GM12875 (cell line): ENCODE data around the gene TGFB1I1.
"Not testable (repeated sequence)": the region's sequence is repeated elsewhere in the genome, so short reads cannot be mapped to it uniquely, and the experiment has no call there.

Experiments
- H3K4me3 ChIP-seq: one replicate; pipeline ENCODE4 v1.5.1; 2011; ENCODE audit warnings: low read depth, low read length, control low read depth
- TF ChIP-seq, protein P1 (sequence below): IDR thresholded peaks from 2 replicates; pipeline ENCODE4 v1.5.1; 2011; ENCODE audit warnings: low read depth, mild to moderate bottlenecking, control low read depth, inconsistent platforms, low read length, moderate library complexity, borderline replicate concordance; ENCODE audit not compliant: insufficient read depth

Gene TGFB1I1

GRCh38 chr16:31429314-31429713 lies 42.6 kb upstream of the TGFB1I1 start:
- TF ChIP-seq, protein P1, sequence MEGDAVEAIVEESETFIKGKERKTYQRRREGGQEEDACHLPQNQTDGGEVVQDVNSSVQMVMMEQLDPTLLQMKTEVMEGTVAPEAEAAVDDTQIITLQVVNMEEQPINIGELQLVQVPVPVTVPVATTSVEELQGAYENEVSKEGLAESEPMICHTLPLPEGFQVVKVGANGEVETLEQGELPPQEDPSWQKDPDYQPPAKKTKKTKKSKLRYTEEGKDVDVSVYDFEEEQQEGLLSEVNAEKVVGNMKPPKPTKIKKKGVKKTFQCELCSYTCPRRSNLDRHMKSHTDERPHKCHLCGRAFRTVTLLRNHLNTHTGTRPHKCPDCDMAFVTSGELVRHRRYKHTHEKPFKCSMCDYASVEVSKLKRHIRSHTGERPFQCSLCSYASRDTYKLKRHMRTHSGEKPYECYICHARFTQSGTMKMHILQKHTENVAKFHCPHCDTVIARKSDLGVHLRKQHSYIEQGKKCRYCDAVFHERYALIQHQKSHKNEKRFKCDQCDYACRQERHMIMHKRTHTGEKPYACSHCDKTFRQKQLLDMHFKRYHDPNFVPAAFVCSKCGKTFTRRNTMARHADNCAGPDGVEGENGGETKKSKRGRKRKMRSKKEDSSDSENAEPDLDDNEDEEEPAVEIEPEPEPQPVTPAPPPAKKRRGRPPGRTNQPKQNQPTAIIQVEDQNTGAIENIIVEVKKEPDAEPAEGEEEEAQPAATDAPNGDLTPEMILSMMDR: no peak
- no peak overlapping the region for H3K4me3 ChIP-seq

DNA sequence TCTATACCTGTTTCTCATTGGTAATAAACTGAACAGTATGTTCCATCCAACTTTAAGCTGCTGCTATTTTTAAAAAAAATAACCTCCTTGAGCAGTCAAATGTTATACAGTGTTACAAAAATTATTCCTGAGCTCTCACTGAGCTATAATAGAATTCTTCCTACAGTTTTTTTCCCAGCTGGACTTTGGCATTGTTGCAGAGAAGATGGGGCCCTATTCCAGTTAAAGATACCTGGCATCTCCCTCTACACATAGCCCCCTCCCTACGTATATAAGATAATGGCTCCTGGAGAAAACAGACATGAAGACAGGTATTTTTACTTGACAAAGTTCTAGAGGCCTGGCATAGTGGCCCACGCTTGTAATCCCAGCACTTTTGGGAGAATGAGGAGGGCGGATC lies 42.2 kb upstream of the TGFB1I1 start:
- H3K4me3 ChIP-seq: no peak overlapping the region
- TF ChIP-seq, protein P1: no peak

DNA sequence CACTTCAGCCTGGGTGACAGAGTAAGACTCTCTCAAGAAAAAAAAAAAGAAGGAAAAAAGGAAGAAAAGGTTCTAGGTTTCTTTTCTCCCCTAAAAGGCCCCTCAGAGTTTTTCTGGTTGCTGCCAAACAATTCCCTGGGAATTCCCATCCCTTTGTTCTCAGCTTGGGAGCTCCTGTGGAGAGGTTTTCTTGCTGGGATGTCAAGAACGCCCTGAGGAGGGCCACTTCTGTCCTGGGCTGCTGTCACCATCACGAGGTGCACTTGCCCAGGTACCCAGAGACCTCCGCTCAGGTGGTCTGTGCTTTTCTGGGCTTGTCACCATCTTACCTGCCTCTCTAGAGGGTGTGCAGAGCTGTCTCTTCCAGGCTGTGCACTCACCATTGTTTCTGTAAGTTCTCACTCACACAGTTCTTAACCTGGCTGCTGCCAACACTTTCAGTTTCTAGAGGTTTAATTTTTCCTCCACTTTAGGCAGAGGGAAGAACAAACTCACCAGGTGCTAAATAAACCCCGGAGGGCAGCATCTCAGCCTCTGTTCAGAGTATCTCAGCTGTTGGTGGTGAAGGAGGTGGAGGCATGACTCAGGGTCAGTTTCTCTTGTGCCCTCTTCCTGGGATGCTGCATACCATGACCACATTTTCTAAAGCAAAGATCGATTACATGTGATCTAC lies 41.4 kb upstream of the TGFB1I1 start:
- TF ChIP-seq, protein P1: no peak
- no peak overlapping the region for H3K4me3 ChIP-seq

- H3K4me3 ChIP-seq: no peak overlapping the region
- TF ChIP-seq, protein P1: no peak
Measured at GRCh38 chr16:31435341-31436220, 36.4 kb upstream of the TGFB1I1 start.

DNA sequence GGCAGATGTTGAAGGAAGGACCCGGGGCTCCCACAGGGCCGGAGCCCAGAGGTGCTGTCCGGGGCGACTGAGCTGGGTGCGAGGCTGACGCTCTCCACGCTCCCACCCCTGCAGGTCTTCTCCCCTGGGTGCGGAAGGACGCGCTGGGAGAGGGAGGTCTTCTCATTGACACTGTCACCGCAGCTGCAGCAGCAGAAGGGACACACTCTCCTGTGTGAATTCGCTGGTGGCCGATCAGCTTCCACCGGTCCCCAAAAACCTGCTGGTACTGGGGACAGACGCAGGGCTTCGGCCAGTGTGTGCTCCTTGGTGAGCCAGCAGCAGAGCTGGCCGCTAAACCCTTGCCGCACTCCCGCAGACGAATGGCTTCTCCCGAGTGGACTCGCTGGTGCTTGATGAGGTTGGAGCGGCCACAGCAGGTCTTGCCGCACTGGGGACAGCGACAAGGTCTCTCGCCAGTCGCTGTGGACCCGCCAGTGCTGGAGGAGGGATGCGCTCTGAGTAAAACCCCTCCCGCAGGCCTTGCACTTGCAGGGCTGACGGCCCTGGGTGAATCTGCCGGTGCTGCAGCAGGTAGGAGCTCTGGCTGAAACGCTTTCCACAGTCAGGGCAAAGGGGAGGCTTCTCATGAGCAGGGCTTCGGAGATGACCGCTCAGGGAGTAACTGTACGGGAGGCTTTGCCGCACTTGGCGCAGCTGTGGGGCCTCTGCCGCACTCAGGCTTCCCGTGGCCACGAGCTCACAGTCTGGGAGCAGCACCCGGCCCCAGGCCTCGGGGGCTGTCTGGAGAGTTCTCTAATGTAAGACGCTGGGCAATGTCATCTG lies 35.5 kb upstream of the TGFB1I1 start:
- H3K4me3 ChIP-seq: no peak overlapping the region
- TF ChIP-seq, protein P1: no peak

DNA sequence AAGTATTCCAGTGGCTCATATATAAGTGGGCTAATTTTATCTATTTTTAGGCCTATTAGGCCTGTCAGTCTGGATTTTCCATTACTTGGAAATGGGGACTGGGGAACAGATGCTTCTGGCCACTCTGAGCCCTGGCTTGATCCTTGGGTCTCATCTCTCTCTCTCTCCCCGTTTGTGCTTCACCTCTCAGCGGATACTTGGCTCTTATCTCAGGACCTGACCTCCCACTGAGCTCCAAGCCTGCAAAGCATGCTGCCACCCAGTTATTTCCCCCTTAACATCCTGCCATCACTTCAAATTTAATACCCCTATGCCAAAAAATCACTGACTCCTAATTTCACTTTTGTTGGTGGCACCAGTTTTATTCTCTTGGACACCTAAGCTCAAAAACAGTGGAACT lies 33.5 kb upstream of the TGFB1I1 start:
- TF ChIP-seq, protein P1: no peak

DNA sequence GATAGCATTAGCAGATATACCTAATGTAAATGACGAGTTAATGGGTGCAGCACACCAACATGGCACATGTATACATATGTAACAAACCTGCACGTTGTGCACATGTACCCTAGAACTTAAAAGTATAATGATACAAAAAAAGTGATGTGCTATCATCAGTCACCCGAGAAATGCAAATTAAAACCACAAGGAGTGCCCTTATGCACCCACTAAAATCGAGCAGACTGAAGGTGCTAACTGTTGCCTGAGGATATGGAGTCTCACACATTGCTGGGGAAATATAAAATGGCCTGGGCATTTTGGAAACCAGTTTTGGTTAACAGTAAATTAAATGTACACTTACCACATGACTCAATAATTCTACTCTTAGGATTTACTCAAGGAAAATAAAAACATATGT lies 32.9 kb upstream of the TGFB1I1 start:
- not testable (repeated sequence) for H3K4me3 ChIP-seq

More for the DNA sequence above, 33.5 kb upstream of the TGFB1I1 start:
- no peak overlapping the region for H3K4me3 ChIP-seq
